22Rv1 (cell line): ENCODE measurements around the gene FHIP2A.

Experiments used
- CTCF ChIP-seq: fragments of 450-650 bp; IDR thresholded peaks from 2 replicates; pipeline ENCODE4 v1.5.1; 2017; ENCODE audit warnings: mild to moderate bottlenecking
- ZFX ChIP-seq: fragments of 450-650 bp; IDR thresholded peaks from 2 replicates; pipeline ENCODE4 v1.6.1; 2017; ENCODE audit warnings: antibody characterized with exemption, borderline replicate concordance

GRCh38 chr10:114823077-114823463, 1.5 kb downstream of the FHIP2A start:
- TF ChIP-seq CTCF (no peak), ZFX (no peak)
